ENCODE results near the gene SSUH2. TPM values are rescaled to one million over a fixed set of nuclear protein-coding genes. Genes with fewer than 3 reads are reported as not detected.
"Not testable (repeated sequence)": the region's sequence is repeated elsewhere in the genome, so short reads cannot be mapped to it uniquely, and the experiment has no call there.

The SSUH2 gene
- total and polyA plus RNA-seq, 12 donors, result 0.12 to 1.3 (median 0.61) TPM; not detected in 3

DNA sequence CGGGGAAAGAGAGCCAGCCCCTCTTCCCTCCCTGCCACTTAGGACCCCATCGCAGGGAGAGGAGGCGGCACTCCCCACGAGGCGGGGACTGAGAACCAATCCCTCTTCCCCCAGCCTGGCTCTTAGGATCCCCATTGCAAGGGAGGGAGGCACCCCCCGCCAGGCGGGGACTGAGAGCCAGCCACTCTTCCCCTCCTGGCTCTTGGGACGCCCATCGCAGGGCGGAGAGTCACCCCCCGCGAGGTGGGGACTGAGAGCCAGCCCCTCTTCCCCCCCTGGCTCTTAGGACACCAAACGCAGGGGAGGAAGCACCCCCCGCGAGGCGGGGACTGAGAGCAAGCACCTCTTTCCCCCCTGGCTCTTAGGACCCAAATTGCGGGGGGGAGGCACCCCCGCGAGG, 34.2 kb upstream of the SSUH2 start:
- WGBS, 4 donors, result 5 to 21% methylated on average over 6 to 13 of the region's 19 CpGs; no CpG with 5 or more reads in 2 of the 4 donors
- intact Hi-C loops (cut with DNase I), result no loop called here
- no peak overlapping the region for H3K27ac ChIP-seq

DNA sequence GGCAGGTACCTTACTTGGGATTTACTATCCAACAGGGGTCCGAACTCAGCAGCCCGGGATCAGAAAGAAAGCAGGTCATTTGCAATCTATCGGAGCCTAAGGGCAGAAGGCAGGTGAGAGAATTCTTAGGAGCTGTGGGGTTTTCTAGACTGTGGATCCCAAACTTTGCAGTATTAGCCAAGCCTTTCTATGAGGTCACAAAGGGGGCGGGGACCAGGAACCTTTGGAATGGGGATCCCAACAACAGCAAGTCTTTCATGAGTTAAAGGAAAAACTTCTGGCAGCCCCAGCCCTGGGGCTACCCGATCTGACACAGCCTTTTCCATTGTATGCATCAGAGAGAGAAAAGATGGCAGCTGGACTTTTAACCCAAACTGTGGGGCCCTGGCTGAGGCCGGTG, 32.7 kb upstream of the SSUH2 start:
- H3K4me1 ChIP-seq (replicated peaks in 1 of 2); H3K27me3 ChIP-seq; H3K27ac ChIP-seq; H3K4me3 ChIP-seq; intact Hi-C loops (cut with DNase I); H3K36me3 ChIP-seq (replicated peaks in 1 of 2); DNase-seq; H3K9me3 ChIP-seq (replicated peaks in 1 of 3): not testable (repeated sequence)
- WGBS, 4 donors, result 85 to 94% (median 89%) methylated on average over 6 of the region's 6 CpGs

More for the DNA sequence above, 34.2 kb upstream of the SSUH2 start:
- H3K4me1 ChIP-seq (replicated peaks in 1 of 2), result no peaks in the 10 kb centered on the region
- no peak overlapping the region for H3K4me3 ChIP-seq
- no peaks in the 10 kb centered on the region for H3K9me3 ChIP-seq (replicated peaks in 1 of 3)
- no peak for DNase-seq
- TF ChIP-seq, protein P1, sequence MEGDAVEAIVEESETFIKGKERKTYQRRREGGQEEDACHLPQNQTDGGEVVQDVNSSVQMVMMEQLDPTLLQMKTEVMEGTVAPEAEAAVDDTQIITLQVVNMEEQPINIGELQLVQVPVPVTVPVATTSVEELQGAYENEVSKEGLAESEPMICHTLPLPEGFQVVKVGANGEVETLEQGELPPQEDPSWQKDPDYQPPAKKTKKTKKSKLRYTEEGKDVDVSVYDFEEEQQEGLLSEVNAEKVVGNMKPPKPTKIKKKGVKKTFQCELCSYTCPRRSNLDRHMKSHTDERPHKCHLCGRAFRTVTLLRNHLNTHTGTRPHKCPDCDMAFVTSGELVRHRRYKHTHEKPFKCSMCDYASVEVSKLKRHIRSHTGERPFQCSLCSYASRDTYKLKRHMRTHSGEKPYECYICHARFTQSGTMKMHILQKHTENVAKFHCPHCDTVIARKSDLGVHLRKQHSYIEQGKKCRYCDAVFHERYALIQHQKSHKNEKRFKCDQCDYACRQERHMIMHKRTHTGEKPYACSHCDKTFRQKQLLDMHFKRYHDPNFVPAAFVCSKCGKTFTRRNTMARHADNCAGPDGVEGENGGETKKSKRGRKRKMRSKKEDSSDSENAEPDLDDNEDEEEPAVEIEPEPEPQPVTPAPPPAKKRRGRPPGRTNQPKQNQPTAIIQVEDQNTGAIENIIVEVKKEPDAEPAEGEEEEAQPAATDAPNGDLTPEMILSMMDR (IDR thresholded peaks at IDR 0.05), result no peak
- TF ChIP-seq POLR2A (IDR thresholded peaks at IDR 0.05), result no peak
- no peaks in the 10 kb centered on the region for H3K27me3 ChIP-seq
- H3K36me3 ChIP-seq (replicated peaks in 1 of 2), result no peaks in the 10 kb centered on the region

DNA sequence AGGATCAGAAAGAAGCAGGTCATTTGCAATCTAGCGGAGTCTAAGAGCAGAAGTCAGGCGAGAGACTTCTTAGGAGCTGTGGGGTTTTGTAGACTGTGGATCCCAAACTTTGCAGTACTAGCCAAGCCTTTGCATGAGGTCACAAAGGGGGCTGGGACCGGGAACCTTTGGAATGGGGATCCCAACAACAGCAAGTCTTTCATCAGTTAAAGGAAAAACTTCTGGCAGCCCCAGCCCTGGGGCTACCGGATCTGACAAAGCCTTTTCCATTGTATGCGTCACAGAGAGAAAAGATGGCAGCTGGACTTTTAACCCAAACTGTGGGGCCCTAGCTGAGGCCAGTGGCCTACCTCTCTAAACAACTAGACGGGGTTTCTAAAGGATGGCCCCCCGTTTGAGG, 31.0 kb upstream of the SSUH2 start:
- H3K36me3 ChIP-seq (replicated peaks in 1 of 2); H3K4me3 ChIP-seq; H3K4me1 ChIP-seq (replicated peaks in 1 of 2); DNase-seq; H3K27me3 ChIP-seq; H3K27ac ChIP-seq; H3K9me3 ChIP-seq (replicated peaks in 1 of 3); intact Hi-C loops (cut with DNase I): not testable (repeated sequence)
- WGBS, 4 donors, result 77 to 97% (median 89%) methylated on average over 5 to 7 of the region's 7 CpGs

DNA sequence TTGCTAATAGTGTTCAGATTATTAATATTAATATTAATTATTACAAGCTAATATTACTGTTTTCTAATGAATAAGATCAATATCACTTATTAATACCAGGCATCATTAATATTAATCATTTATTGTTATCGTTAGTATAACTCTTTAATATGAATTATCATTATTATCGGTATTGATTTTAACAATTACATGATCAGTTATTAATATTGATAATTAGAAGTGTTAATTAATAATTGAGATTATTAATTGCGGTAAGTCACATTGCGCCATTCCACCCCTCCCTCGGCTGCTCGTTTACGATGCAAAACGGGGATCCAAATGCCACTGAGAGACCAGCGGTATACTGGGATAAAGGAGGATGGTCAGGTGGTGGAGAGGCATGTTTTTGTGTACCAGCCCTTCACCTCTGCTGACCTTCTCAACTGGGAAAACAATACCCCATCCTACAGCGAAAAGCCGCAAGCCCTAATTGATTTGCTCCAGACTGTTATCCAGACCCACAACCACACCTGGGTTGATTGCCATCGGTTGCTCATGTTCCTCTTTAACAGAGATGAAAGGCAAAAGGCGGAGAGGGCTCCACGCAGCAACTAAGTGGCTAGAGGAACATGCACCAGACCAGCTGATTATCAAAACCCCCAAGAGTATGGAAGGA, 28.6 kb upstream of the SSUH2 start:
- WGBS, 4 donors, result 87 to 94% (median 90%) methylated on average over 14 of the region's 14 CpGs
- intact Hi-C loops (cut with DNase I), result no loop called here
- Histone ChIP-seq H3K27ac (no peak overlapping the region), H3K4me3 (no peak overlapping the region), H3K36me3 (replicated peaks in 1 of 2) (no peaks in the 10 kb centered on the region), H3K4me1 (replicated peaks in 1 of 2) (no peaks in the 10 kb centered on the region), H3K9me3 (replicated peaks in 1 of 3) (no peaks in the 10 kb centered on the region), H3K27me3 (no peaks in the 10 kb centered on the region)
- DNase-seq, result no peak
- no peak for TF ChIP-seq POLR2A (IDR thresholded peaks at IDR 0.05)
- TF ChIP-seq, protein P1 (IDR thresholded peaks at IDR 0.05), result no peak

DNA sequence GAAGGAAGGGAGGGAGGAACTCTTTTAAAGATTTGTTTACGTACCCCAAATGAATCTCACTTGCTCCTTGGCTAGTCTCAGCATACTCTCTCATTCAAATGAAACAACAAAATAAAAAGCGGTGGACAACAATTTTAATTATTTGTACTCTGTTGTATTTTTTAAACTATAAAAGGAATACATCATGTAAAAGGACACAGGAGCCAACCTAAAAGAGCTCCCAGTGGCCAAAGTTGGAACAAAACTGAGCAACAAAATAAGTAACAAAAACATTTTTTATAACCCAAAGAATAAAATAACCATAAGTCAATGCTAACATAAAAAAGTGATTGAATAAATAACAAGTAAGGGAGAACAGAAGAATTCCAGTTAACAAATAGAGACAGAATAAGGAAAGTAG, 24.4 kb upstream of the SSUH2 start:
- WGBS, 4 donors, result 67 to 76% (median 72%) methylated on average over 2 of the region's 2 CpGs
- Histone ChIP-seq H3K4me3 (no peak overlapping the region), H3K36me3 (replicated peaks in 1 of 2) (no peaks in the 10 kb centered on the region), H3K4me1 (replicated peaks in 1 of 2) (no peaks in the 10 kb centered on the region), H3K27ac (no peak overlapping the region), H3K9me3 (replicated peaks in 1 of 3) (no peaks in the 10 kb centered on the region), H3K27me3 (no peaks in the 10 kb centered on the region)
- intact Hi-C loops (cut with DNase I), result no loop called here
- DNase-seq, result no peak
- TF ChIP-seq POLR2A (IDR thresholded peaks at IDR 0.05), result no peak
- TF ChIP-seq, protein P1 (IDR thresholded peaks at IDR 0.05), result peak in 1 of 6 experiments; percentile 14

Measured in adrenal gland (tissue), 12 donors.